Activated CD8-positive, alpha-beta T cell treated with anti-CD3 and anti-CD28 coated beads for 36 hours (primary cell): ENCODE measurements around the gene C7orf25. TPM values are rescaled to one million over a fixed set of nuclear protein-coding genes. Genes with fewer than 3 reads are reported as not detected.

Experiments
- ATAC-seq: fragments of 200-7000 bp; cut with Tn5 transposase; one replicate; pipeline ENCODE4 v1.10.0; 2021; ENCODE audit warnings: mild to moderate bottlenecking, moderate library complexity
- CTCF ChIA-PET: fragments of 350-600 bp; sonication (Branson Sonifier 250); formaldehyde crosslinking; loops from one replicate; lab custom pipeline; 2021; ENCODE audit warnings: antibody characterized with exemption; lab: Charles Lee
- POLR2A ChIA-PET: fragments of 350-600 bp; sonication (Branson Sonifier 250); formaldehyde crosslinking; loops from one replicate; lab custom pipeline; 2021; ENCODE audit warnings: antibody characterized with exemption; lab: Charles Lee
- DNase-seq: peaks from one replicate; pipeline ENCODE4 v3.0.0-alpha.2; 2020
- H3K27ac Mint-ChIP-seq: one replicate; pipeline ENCODE4 v1.8.0; 2021; ENCODE audit warnings: mild to moderate bottlenecking, mixed read lengths
- H3K27me3 Mint-ChIP-seq: one replicate; pipeline ENCODE4 v1.8.0; 2021; ENCODE audit warnings: mixed read lengths
- H3K36me3 Mint-ChIP-seq: one replicate; pipeline ENCODE4 v1.8.0; 2021; ENCODE audit warnings: low read depth, mixed read lengths
- H3K4me1 Mint-ChIP-seq: one replicate; pipeline ENCODE4 v1.8.0; 2021; ENCODE audit warnings: low read depth, mixed read lengths
- H3K4me3 Mint-ChIP-seq: one replicate; pipeline ENCODE4 v1.8.0; 2021; ENCODE audit warnings: mild to moderate bottlenecking, moderate library complexity, mixed read lengths
- H3K9me3 Mint-ChIP-seq: one replicate; pipeline ENCODE4 v1.8.0; 2021; ENCODE audit warnings: mixed read lengths
- CTCF ChIP-seq: fragments of 200-600 bp; IDR thresholded peaks from one replicate; pipeline ENCODE4 v1.8.0; 2022; ENCODE audit warnings: antibody characterized with exemption, mild to moderate bottlenecking
- intact Hi-C: fragments of 100-400 bp; cut with micrococcal nuclease; formaldehyde crosslinking; loops from one replicate; pipeline ENCODE4 v1.10.0; 2022
- total RNA-seq, 2 experiments: library from RNA; stranded (reverse); gene quantifications; one replicate each; pipeline ENCODE4 v1.2.3, GENCODE V29; 2021

Gene C7orf25
- 1 to 10 TPM; 2.4 to 3.4 TPM for total RNA-seq

GRCh38 chr7:42911454-42912447 is at the start of gene C7orf25:
TSS of gene C7orf25 (minus strand) at chr7:42912070. CDS start at chr7:42910900, 1,170 bp downstream.
- peaks cover 59% of the 10 kb centered on the region for H3K4me1 Mint-ChIP-seq
- peak; percentile 92 for ATAC-seq
- peak within 1 kb of the TSS; percentile 90 for H3K27ac Mint-ChIP-seq
- peak; percentile 96 for DNase-seq
- no peaks in the 10 kb centered on the region for H3K27me3 Mint-ChIP-seq
- intact Hi-C loops: loop anchor here (2.0 to 10.0 kb wide), 2 partner anchors 19 to 923 kb away; no protein-coding TSS in a partner anchor
- H3K36me3 Mint-ChIP-seq: peaks cover 41% of the 10 kb centered on the region
- TF ChIP-seq CTCF: no peak
- POLR2A ChIA-PET: interaction anchor here (0.9 to 5.6 kb wide), 3 partner anchors 7 to 20 kb away, joined by 3 to 57 read pairs (median 3); partner anchors contain the start of genes MRPL32 and PSMA2
- peak within 1 kb of the TSS; percentile 87 for H3K4me3 Mint-ChIP-seq
- H3K9me3 Mint-ChIP-seq: no peaks in the 10 kb centered on the region
- CTCF ChIA-PET: interaction anchor here (0.8 to 1.8 kb wide), 6 partner anchors 16 to 35 kb away, joined by 3 to 6 read pairs (median 3); no protein-coding TSS in a partner anchor

- no peak for TF ChIP-seq CTCF
- Mint-ChIP-seq H3K4me1 (peaks cover 12% of the 10 kb centered on the region), H3K36me3 (peaks cover 2% of the 10 kb centered on the region), H3K4me3 (no peak overlapping the region), H3K27ac (no peak overlapping the region), H3K27me3 (peaks cover 13% of the 10 kb centered on the region), H3K9me3 (peaks cover 5% of the 10 kb centered on the region)
- intact Hi-C loops: no loop called here
- ChIA-PET POLR2A (interaction anchor here (1.2 kb wide), 1 partner anchor 29 kb away, joined by 3 read pairs; the partner anchor contains the start of genes MRPL32 and PSMA2), CTCF (interaction anchor here (0.8 to 1.6 kb wide), 3 partner anchors 20 to 216 kb away, joined by 3 to 8 read pairs (median 4); no protein-coding TSS in a partner anchor)
- ATAC-seq: no peak
- no peak for DNase-seq
Measured at GRCh38 chr7:42961170-42961569, 49.3 kb upstream of the C7orf25 start.

GRCh38 chr7:42960762-42961161 is 48.9 kb upstream of the C7orf25 start:
- no peak overlapping the region for H3K4me3 Mint-ChIP-seq
- H3K27me3 Mint-ChIP-seq: peaks cover 13% of the 10 kb centered on the region
- peaks cover 12% of the 10 kb centered on the region for H3K4me1 Mint-ChIP-seq
- peaks cover 6% of the 10 kb centered on the region for H3K9me3 Mint-ChIP-seq
- POLR2A ChIA-PET: interaction anchor here (1.2 kb wide), 1 partner anchor 29 kb away, joined by 3 read pairs; the partner anchor contains the start of genes MRPL32 and PSMA2
- H3K27ac Mint-ChIP-seq: no peak overlapping the region
- no peak for TF ChIP-seq CTCF
- peak; percentile 11 for ATAC-seq
- H3K36me3 Mint-ChIP-seq: peaks cover 2% of the 10 kb centered on the region
- no peak for DNase-seq
- intact Hi-C loops: no loop called here
- CTCF ChIA-PET: interaction anchor here (1.6 kb wide), 1 partner anchor 20 kb away, joined by 8 read pairs; no protein-coding TSS in a partner anchor

- no peak overlapping the region for H3K4me3 Mint-ChIP-seq
- intact Hi-C loops: no loop called here
- DNase-seq (no peak), ATAC-seq (no peak)
- CTCF ChIA-PET: no interaction called here
- H3K4me1 Mint-ChIP-seq: peaks cover 2% of the 10 kb centered on the region
- peaks cover 10% of the 10 kb centered on the region for H3K27me3 Mint-ChIP-seq
- peaks cover 9% of the 10 kb centered on the region for H3K9me3 Mint-ChIP-seq
- no peak overlapping the region for H3K27ac Mint-ChIP-seq
- POLR2A ChIA-PET: no interaction called here
- TF ChIP-seq CTCF: no peak
- peaks cover 2% of the 10 kb centered on the region for H3K36me3 Mint-ChIP-seq
Measured at GRCh38 chr7:42959549-42959948, 47.7 kb upstream of the C7orf25 start.
